Measurements from ENCODE around the gene PDGFB.
A peak's percentile ranks its signal among the peaks of the same experiment; 100 is the strongest.

PDGFB gene

GRCh38 chr22:39236321-39237317 lies 8.2 kb downstream of the PDGFB start:
- peak; percentile 48 for DNase-seq (ENCODE audit: low read depth)
- no peak overlapping the region for H3K4me3 ChIP-seq (ENCODE audit: low read depth, low read length)
- no peak for TF ChIP-seq CTCF (IDR thresholded peaks at IDR 0.05; ENCODE audit: low read depth, low read length, missing control alignments)

- H3K4me3 ChIP-seq (ENCODE audit: low read depth, low read length), result no peak overlapping the region
- DNase-seq (ENCODE audit: low read depth), result no peak
- TF ChIP-seq CTCF (IDR thresholded peaks at IDR 0.05; ENCODE audit: low read depth, low read length, missing control alignments), result no peak
Observed at GRCh38 chr22:39234867-39235687, 9.7 kb downstream of the PDGFB start.

- peak; percentile 4 for TF ChIP-seq CTCF (IDR thresholded peaks at IDR 0.05; ENCODE audit: low read depth, low read length, missing control alignments)
- no peak overlapping the region for H3K4me3 ChIP-seq (ENCODE audit: low read depth, low read length)
- no peak for DNase-seq (ENCODE audit: low read depth)
Observed at GRCh38 chr22:39234472-39234787, 10.4 kb downstream of the PDGFB start.

GRCh38 chr22:39233710-39234471 lies 10.9 kb downstream of the PDGFB start:
- H3K4me3 ChIP-seq (ENCODE audit: low read depth, low read length), result no peak overlapping the region
- DNase-seq (ENCODE audit: low read depth), result no peak
- no peak for TF ChIP-seq CTCF (IDR thresholded peaks at IDR 0.05; ENCODE audit: low read depth, low read length, missing control alignments)

GRCh38 chr22:39232806-39233709 lies 11.7 kb downstream of the PDGFB start:
- DNase-seq (ENCODE audit: low read depth), result no peak
- H3K4me3 ChIP-seq (ENCODE audit: low read depth, low read length), result no peak overlapping the region
- TF ChIP-seq CTCF (IDR thresholded peaks at IDR 0.05; ENCODE audit: low read depth, low read length, missing control alignments), result no peak

- no peak for TF ChIP-seq CTCF (IDR thresholded peaks at IDR 0.05; ENCODE audit: low read depth, low read length, missing control alignments)
- no peak overlapping the region for H3K4me3 ChIP-seq (ENCODE audit: low read depth, low read length)
- no peak for DNase-seq (ENCODE audit: low read depth)
Observed at GRCh38 chr22:39232246-39232645, 12.5 kb downstream of the PDGFB start.
